H9 (cell line): ENCODE measurements around the gene SDC4. TPM values are rescaled to one million over a fixed set of nuclear protein-coding genes. Genes with fewer than 3 reads are reported as not detected.

Experiments
- DNase-seq: peaks from one replicate; pipeline ENCODE4 v3.0.0-alpha.2; 2017
- H2AFZ ChIP-seq: one replicate; pipeline ENCODE4 v1.6.1; 2013; ENCODE audit warnings: mild to moderate bottlenecking, low read length, control low read depth, moderate library complexity
- H2AK5ac ChIP-seq: 2 replicates; pipeline ENCODE4 v1.6.1; 2013; ENCODE audit warnings: low read length, control low read depth, mixed read lengths; ENCODE audit not compliant: insufficient read length
- H2BK120ac ChIP-seq: one replicate; pipeline ENCODE4 v1.6.1; 2013; ENCODE audit warnings: low read depth, mild to moderate bottlenecking, low read length, control low read depth, inconsistent platforms; ENCODE audit not compliant: poor library complexity, severe bottlenecking
- H2BK12ac ChIP-seq: 2 replicates; pipeline ENCODE4 v1.6.1; 2013; ENCODE audit warnings: low read length, control low read depth, mixed read lengths, low read depth; ENCODE audit not compliant: insufficient read length
- H2BK15ac ChIP-seq: 2 replicates; pipeline ENCODE4 v1.6.1; 2013; ENCODE audit warnings: low read depth, low read length, control low read depth
- H2BK20ac ChIP-seq: one replicate; pipeline ENCODE4 v1.6.1; 2013; ENCODE audit warnings: low read depth, mild to moderate bottlenecking, low read length, control low read depth, inconsistent platforms; ENCODE audit not compliant: poor library complexity, severe bottlenecking
- H2BK5ac ChIP-seq: 2 replicates; pipeline ENCODE4 v1.6.1; 2013; ENCODE audit warnings: low read length, control low read depth, mixed read lengths; ENCODE audit not compliant: insufficient read length
- H3K14ac ChIP-seq: 2 replicates; pipeline ENCODE4 v1.6.1; 2013; ENCODE audit warnings: low read length, control low read depth; ENCODE audit not compliant: insufficient read depth
- H3K18ac ChIP-seq: 2 replicates; pipeline ENCODE4 v1.6.1; 2013; ENCODE audit warnings: low read depth, mild to moderate bottlenecking, mixed read lengths, low read length, control low read depth; ENCODE audit not compliant: insufficient read length
- H3K23ac ChIP-seq: 2 replicates; pipeline ENCODE4 v1.6.1; 2013; ENCODE audit warnings: low read length, control low read depth, mixed read lengths, low read depth; ENCODE audit not compliant: insufficient read length
- H3K23me2 ChIP-seq: 2 replicates; pipeline ENCODE4 v1.6.1; 2013; ENCODE audit warnings: low read depth, mild to moderate bottlenecking, mixed read lengths, low read length, control low read depth; ENCODE audit not compliant: insufficient read length, poor library complexity, severe bottlenecking
- H3K27ac ChIP-seq: 2 replicates; pipeline ENCODE4 v1.5.1; 2013; ENCODE audit warnings: low read length, control low read depth, mixed read lengths, low read depth; ENCODE audit not compliant: insufficient read length
- H3K27me3 ChIP-seq: 2 replicates; pipeline ENCODE4 v1.6.1; 2013; ENCODE audit warnings: low read length, control low read depth, inconsistent platforms; ENCODE audit not compliant: insufficient read depth
- H3K4ac ChIP-seq: 2 replicates; pipeline ENCODE4 v1.6.1; 2013; ENCODE audit warnings: low read depth, mild to moderate bottlenecking, control low read depth, inconsistent platforms, low read length, moderate library complexity
- H3K4me1 ChIP-seq: 2 replicates; pipeline ENCODE4 v1.6.1; 2013; ENCODE audit warnings: low read length, control low read depth, inconsistent platforms; ENCODE audit not compliant: insufficient read depth
- H3K4me2 ChIP-seq: 2 replicates; pipeline ENCODE4 v1.6.1; 2013; ENCODE audit warnings: low read length, control low read depth, mixed read lengths; ENCODE audit not compliant: insufficient read length, insufficient read depth
- H3K56ac ChIP-seq: 2 replicates; pipeline ENCODE4 v1.6.1; 2013; ENCODE audit warnings: low read depth, mild to moderate bottlenecking, mixed read lengths, low read length, control low read depth; ENCODE audit not compliant: insufficient read length
- H3K79me1 ChIP-seq: 2 replicates; pipeline ENCODE4 v1.6.1; 2013; ENCODE audit warnings: low read depth, mild to moderate bottlenecking, moderate library complexity, low read length, control low read depth, inconsistent platforms; ENCODE audit not compliant: insufficient read depth, poor library complexity, severe bottlenecking
- H3K79me2 ChIP-seq: 2 replicates; pipeline ENCODE4 v1.6.1; 2013; ENCODE audit warnings: low read length, control low read depth, inconsistent platforms; ENCODE audit not compliant: insufficient read depth
- H3K9ac ChIP-seq: 2 replicates; pipeline ENCODE4 v1.6.1; 2013; ENCODE audit warnings: low read length, control low read depth, mixed read lengths; ENCODE audit not compliant: insufficient read length; ENCODE audit errors: extremely low read depth
- H3K9me3 ChIP-seq: one replicate; pipeline ENCODE4 v1.6.1; 2013; ENCODE audit warnings: low read depth, low read length, inconsistent platforms; ENCODE audit not compliant: control insufficient read depth
- H3T11ph ChIP-seq: one replicate; pipeline ENCODE4 v1.6.1; 2013; ENCODE audit warnings: mild to moderate bottlenecking, low read length, control low read depth, inconsistent platforms
- H4K20me1 ChIP-seq: one replicate; pipeline ENCODE4 v1.6.1; 2013; ENCODE audit not compliant: control insufficient read depth, insufficient read length, insufficient read depth
- H4K5ac ChIP-seq: 2 replicates; pipeline ENCODE4 v1.6.1; 2013; ENCODE audit warnings: low read depth, mild to moderate bottlenecking, mixed read lengths, low read length, control low read depth; ENCODE audit not compliant: insufficient read length
- H4K8ac ChIP-seq: replicated peaks from 2 replicates; pipeline ENCODE4 v1.6.1; 2013; ENCODE audit warnings: low read length, control low read depth, mixed read lengths, low read depth; ENCODE audit not compliant: insufficient read length
- H4K91ac ChIP-seq: 2 replicates; pipeline ENCODE4 v1.6.1; 2013; ENCODE audit warnings: low read depth, mild to moderate bottlenecking, moderate library complexity, mixed read lengths, low read length, control low read depth; ENCODE audit not compliant: insufficient read length
- H3K27ac Mint-ChIP-seq, 3 experiments: 2 replicates in 2 of 3; 3 replicates in 1 of 3; pipeline ENCODE4 v1.8.0; 2020 to 2021; ENCODE audit warnings: mixed read lengths in 3 of 3, mild to moderate bottlenecking in 1 of 3, moderate library complexity in 1 of 3
- H3K27me3 Mint-ChIP-seq: 2 replicates; pipeline ENCODE4 v1.8.0; 2021; ENCODE audit warnings: low read depth, mild to moderate bottlenecking, moderate library complexity, mixed read lengths
- H3K36me3 Mint-ChIP-seq, 3 experiments: 2 replicates in 2 of 3; 3 replicates in 1 of 3; pipeline ENCODE4 v1.8.0; 2020 to 2021; ENCODE audit warnings: low read depth in 3 of 3, mixed read lengths in 3 of 3; ENCODE audit not compliant: insufficient read depth in 1 of 3
- H3K4me1 Mint-ChIP-seq, 2 experiments: 2 replicates each; pipeline ENCODE4 v1.8.0; 2020; ENCODE audit warnings: mixed read lengths in 2 of 2
- H3K4me3 Mint-ChIP-seq, 2 experiments: 2 replicates in 1 of 2; 3 replicates in 1 of 2; pipeline ENCODE4 v1.8.0; 2020 to 2021; ENCODE audit warnings: mild to moderate bottlenecking in 2 of 2, mixed read lengths in 2 of 2, moderate library complexity in 1 of 2
- H3K9me3 Mint-ChIP-seq, 2 experiments: 2 replicates in 1 of 2; 3 replicates in 1 of 2; pipeline ENCODE4 v1.8.0; 2020; ENCODE audit warnings: mild to moderate bottlenecking in 2 of 2, mixed read lengths in 2 of 2, moderate library complexity in 1 of 2
- WGBS: extraction: QIAGEN DNeasy Blood & Tissue Kit; methylation state at CpG from one replicate; pipeline ENCODE4 v1.1.7; 2013; ENCODE audit warnings: missing lambda C conversion rate, low lambda C conversion rate, mixed read lengths; ENCODE audit not compliant: insufficient read length; ENCODE audit errors: extremely low coverage; 5-methylcytosine and 5-hydroxymethylcytosine counted together
- total RNA-seq: library from RNA; stranded (reverse); gene quantifications from 2 replicates; pipeline ENCODE4 v1.2.1, GENCODE V29; 2021
- TF ChIP-seq, protein P1 (sequence below): fragments of 200-600 bp; sonication (generic); conservative IDR thresholded peaks from 3 replicates; pipeline ENCODE4 v1.8.0; 2021; ENCODE audit warnings: antibody characterized with exemption, mild to moderate bottlenecking

SDC4 gene
- total RNA-seq, 1 experiment from 2014 or later: 50.7 TPM

DNA sequence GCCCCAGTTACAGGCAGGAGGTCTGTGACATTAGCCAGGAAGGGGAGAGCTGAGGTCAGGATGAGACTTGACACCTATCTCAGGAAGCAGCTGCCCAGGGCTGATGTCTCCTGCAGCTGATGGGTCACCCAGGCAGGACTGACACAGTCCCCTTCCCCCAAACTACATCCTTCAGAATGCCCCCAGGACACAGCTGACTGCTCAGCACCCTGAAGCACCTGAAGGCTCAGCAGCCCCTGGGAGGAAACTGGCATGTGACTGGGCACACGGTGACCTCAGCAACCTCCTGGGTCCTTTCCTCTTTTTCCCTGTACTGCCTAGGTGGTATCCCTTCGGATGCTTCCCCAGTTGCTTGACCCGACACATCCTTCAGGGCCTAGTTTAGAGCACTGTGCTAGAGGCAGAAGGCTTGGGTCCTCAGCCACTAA lies 1.9 kb downstream of the SDC4 start:
- H2BK5ac ChIP-seq: no peak overlapping the region
- H3K23ac ChIP-seq: no peak overlapping the region
- no peak overlapping the region for H2AFZ ChIP-seq
- H3K4me2 ChIP-seq: peak overlapping the region; percentile 95
- WGBS: no CpG with 5 or more reads among the region's 3 CpGs
- H2BK12ac ChIP-seq: no peak overlapping the region
- no peak overlapping the region for H2AK5ac ChIP-seq
- H3K27me3 ChIP-seq: no peaks in the 10 kb centered on the region
- H4K8ac ChIP-seq: no peak overlapping the region
- H3K23me2 ChIP-seq: peaks cover 11% of the 10 kb centered on the region
- Mint-ChIP-seq H3K27me3 (peaks cover 4% of the 10 kb centered on the region; the same call in 1 of the 2 replicates), H3K36me3 (no peaks in the 10 kb centered on the region), H3K9me3 (no peaks in the 10 kb centered on the region), H3K4me3 (peak overlapping the region; percentile 82 to 90; a peak in 4 of 5 replicates), H3K4me1 (peaks cover 63 to 66% of the 10 kb centered on the region in 2 experiments), H3K27ac (no peak overlapping the region)
- H3K9ac ChIP-seq: no peak overlapping the region
- H3K4ac ChIP-seq: no peak overlapping the region
- H3K14ac ChIP-seq: no peak overlapping the region
- no peak overlapping the region for H3K56ac ChIP-seq
- no peak overlapping the region for H2BK20ac ChIP-seq
- TF ChIP-seq, protein P1, sequence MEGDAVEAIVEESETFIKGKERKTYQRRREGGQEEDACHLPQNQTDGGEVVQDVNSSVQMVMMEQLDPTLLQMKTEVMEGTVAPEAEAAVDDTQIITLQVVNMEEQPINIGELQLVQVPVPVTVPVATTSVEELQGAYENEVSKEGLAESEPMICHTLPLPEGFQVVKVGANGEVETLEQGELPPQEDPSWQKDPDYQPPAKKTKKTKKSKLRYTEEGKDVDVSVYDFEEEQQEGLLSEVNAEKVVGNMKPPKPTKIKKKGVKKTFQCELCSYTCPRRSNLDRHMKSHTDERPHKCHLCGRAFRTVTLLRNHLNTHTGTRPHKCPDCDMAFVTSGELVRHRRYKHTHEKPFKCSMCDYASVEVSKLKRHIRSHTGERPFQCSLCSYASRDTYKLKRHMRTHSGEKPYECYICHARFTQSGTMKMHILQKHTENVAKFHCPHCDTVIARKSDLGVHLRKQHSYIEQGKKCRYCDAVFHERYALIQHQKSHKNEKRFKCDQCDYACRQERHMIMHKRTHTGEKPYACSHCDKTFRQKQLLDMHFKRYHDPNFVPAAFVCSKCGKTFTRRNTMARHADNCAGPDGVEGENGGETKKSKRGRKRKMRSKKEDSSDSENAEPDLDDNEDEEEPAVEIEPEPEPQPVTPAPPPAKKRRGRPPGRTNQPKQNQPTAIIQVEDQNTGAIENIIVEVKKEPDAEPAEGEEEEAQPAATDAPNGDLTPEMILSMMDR: no peak
- no peaks in the 10 kb centered on the region for H3K79me1 ChIP-seq
- H3K79me2 ChIP-seq: peaks cover 3% of the 10 kb centered on the region; the same call in 1 of the 2 replicates
- no peak overlapping the region for H2BK15ac ChIP-seq
- H4K5ac ChIP-seq: no peak overlapping the region
- H2BK120ac ChIP-seq: no peak overlapping the region
- H3K4me1 ChIP-seq: peaks cover 28% of the 10 kb centered on the region; the same call in 1 of the 2 replicates
- H3K27ac ChIP-seq: no peak overlapping the region
- H3T11ph ChIP-seq: no peak overlapping the region
- H3K18ac ChIP-seq: no peak overlapping the region
- DNase-seq: no peak
- no peak overlapping the region for H4K91ac ChIP-seq
- H3K9me3 ChIP-seq: no peaks in the 10 kb centered on the region
- no peaks in the 10 kb centered on the region for H4K20me1 ChIP-seq
